Hindlimb muscle (tissue), 1 donor: ENCODE results near the gene TIMM13. TPM values are rescaled to one million over a fixed set of nuclear protein-coding genes. Genes with fewer than 3 reads are reported as not detected.

Source experiments
- DNase-seq: peaks from one replicate; pipeline ENCODE4 v3.0.0-alpha.2; 2013
- polyA plus RNA-seq: library from polyadenylated mRNA; unstranded; fragments of 120-200 nt; gene quantifications from one replicate; pipeline ENCODE4 v1.2.1, GENCODE V29; 2013; ENCODE audit not compliant: insufficient read length

The TIMM13 gene
- polyA plus RNA-seq, 1 donor: 98.0 TPM

DNA sequence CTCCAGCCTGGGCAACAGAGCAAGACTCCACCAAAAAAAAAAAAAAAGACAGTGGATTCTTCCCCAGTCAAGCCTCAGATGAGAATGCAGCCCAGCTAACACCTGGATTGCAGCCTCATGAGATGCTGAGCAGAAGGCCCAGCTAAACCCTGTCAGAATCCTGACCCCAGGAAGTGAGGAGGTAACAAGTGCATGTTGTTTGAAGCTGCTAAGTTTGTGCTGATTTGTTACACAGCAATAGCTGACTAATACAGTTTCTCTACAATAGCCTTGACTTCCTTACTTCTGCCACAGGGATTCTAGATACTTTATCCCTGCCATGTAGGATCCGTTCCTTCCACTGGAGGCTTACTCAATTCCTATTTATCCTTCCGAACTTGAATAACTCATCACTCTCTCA lies 46.8 kb downstream of the TIMM13 start:
- DNase-seq: no peak

DNA sequence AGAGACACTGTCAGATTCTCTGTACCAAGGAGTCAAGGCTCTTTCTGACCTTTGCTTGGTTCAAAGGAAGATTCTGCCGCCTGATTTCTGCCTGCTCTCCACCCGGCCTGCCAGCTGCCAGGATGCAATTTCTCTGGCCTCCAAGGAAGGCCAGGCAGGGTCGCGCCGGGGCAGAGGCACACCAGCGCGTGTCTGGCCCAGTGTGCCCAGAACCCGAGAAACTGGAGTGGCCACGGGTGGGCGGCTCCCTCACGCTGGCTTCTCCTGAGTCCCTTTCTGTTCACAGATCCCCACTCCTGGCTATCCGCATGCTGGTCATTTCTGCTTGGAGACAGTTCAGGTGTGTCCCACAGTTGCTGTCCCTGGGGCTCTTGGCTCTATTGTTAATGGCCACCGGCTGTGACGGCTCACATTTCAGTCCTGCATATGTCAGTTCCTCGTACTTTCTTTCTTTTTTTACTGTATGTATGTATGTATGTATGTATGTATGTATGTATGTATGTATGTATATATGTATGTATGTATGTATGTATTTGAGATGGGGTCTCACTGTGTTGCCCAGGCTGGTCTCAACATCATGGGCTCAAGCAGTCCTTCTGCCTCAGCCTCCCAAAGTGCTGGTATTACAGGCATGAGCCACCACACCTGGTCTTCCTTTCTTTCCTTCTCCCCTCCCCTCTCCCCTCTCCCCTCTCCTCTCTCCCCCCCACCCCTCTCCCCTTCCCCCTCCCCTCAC lies 50.4 kb downstream of the TIMM13 start:
- no peak for DNase-seq

Other genes with a start within 250 kb of the TIMM13 start
- gene PLEKHJ1, start 191.3 kb downstream of the TIMM13 start, polyA plus RNA-seq: 77.7 TPM
- 78.2 TPM for gene SF3A2, start 190.8 kb downstream of the TIMM13 start, polyA plus RNA-seq
- gene AMH, start 178.3 kb downstream of the TIMM13 start, polyA plus RNA-seq: 8.1 TPM
- gene JSRP1, start 171.2 kb downstream of the TIMM13 start, polyA plus RNA-seq: 111 TPM
- not detected for gene PEAK3, start 145.4 kb downstream of the TIMM13 start, polyA plus RNA-seq
- 0.14 TPM for gene LINGO3, start 119.4 kb downstream of the TIMM13 start, polyA plus RNA-seq
- gene LSM7, start 99.0 kb downstream of the TIMM13 start, polyA plus RNA-seq: 71.7 TPM
- 52.5 TPM for gene SPPL2B, start 98.9 kb downstream of the TIMM13 start, polyA plus RNA-seq
- 0.67 TPM for gene TMPRSS9, start 67.3 kb downstream of the TIMM13 start, polyA plus RNA-seq
- 69.3 TPM for gene LMNB2, start 29.4 kb upstream of the TIMM13 start, polyA plus RNA-seq
- 8.3 TPM for gene GADD45B, start 48.5 kb upstream of the TIMM13 start, polyA plus RNA-seq